ENCODE results near the gene NR2C1.
A peak's percentile ranks its signal among the peaks of the same experiment; 100 is the strongest.

NR2C1 gene

DNA sequence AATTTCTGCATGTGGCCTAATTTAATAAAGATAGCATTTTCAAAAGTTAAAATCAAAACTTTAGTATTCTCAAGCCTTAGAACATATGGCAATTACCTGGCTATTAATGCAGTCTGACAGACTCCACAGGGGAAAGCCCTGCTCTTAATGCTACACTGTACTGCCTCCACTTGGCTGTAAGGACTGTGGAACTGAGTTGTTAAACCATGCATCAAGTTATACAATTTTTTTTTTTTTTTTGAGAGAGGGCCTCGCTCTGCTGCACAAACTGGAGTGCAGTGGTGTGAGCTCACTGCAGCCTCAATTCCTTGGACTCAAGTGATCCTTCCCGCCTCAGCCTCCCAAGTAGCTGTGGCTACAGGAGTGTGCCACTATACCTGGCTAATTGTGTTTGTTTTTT is 50.9 kb downstream of the NR2C1 start:
- H3K27ac ChIP-seq = no peak overlapping the region
- no peak for TF ChIP-seq ZFX (IDR thresholded peaks at IDR 0.05)
- TF ChIP-seq CTCF (conservative IDR thresholded peaks at IDR 0.05) = no peak

GRCh38 chr12:95017482-95017881 is 55.9 kb downstream of the NR2C1 start:
- TF ChIP-seq ZFX (IDR thresholded peaks at IDR 0.05) (no peak), CTCF (conservative IDR thresholded peaks at IDR 0.05) (no peak)
- H3K27ac ChIP-seq = no peak overlapping the region

DNA sequence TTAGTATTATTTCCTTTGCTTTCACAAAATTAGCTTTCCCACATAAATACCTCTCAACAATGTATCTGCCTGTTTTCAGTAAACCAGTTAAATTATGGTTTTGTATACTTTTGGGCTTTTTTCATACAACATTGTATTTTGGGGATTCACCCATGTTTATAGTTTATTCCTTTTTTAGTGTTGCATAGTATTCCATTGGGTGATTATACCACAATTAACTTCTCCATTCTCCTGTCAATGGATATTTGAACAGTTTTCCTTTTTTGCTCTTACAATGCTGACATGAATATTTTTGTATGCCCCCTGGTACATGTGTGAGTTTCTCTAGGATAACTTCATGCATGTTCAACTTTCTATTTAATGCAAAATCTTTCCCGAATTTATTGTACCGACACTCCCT is 57.3 kb downstream of the NR2C1 start:
- H3K27ac ChIP-seq = no peak overlapping the region
- TF ChIP-seq CTCF (conservative IDR thresholded peaks at IDR 0.05) (no peak), ZFX (IDR thresholded peaks at IDR 0.05) (no peak)

- TF ChIP-seq CTCF (conservative IDR thresholded peaks at IDR 0.05) = no peak
- no peak for TF ChIP-seq ZFX (IDR thresholded peaks at IDR 0.05)
- H3K27ac ChIP-seq = no peak overlapping the region
Observed at GRCh38 chr12:95014554-95014953, 58.9 kb downstream of the NR2C1 start.

- TF ChIP-seq CTCF (conservative IDR thresholded peaks at IDR 0.05) (no peak), ZFX (IDR thresholded peaks at IDR 0.05) (no peak)
- no peak overlapping the region for H3K27ac ChIP-seq
Observed at GRCh38 chr12:95006206-95006605, 67.2 kb downstream of the NR2C1 start.

- H3K27ac ChIP-seq = no peak overlapping the region
Observed at GRCh38 chr12:95004610-95005009, 68.8 kb downstream of the NR2C1 start.

DNA sequence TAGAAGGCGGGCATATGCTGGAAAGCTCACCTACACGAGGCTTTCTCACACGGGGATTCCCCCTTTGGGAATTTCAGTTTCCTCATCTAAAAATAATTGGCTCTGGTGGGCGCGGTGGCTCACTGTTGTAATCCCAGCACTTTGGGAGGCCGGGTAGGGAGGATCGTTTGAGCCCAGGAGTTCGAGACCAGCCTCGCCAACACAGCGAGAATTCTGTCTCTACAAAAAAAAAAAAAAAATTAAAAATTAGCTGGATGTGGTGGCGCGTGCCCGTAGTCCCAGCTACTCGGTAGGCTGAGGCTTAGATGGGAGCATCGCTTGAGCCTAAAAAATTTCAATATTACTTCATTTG is 69.5 kb downstream of the NR2C1 start:
- TF ChIP-seq ZFX (IDR thresholded peaks at IDR 0.05) = no peak
- TF ChIP-seq CTCF (conservative IDR thresholded peaks at IDR 0.05) = no peak
- H3K27ac ChIP-seq = peak overlapping the region; percentile 87

More at GRCh38 chr12:95004610-95005009, 68.8 kb downstream of the NR2C1 start:
- TF ChIP-seq ZFX (IDR thresholded peaks at IDR 0.05) (no peak), CTCF (conservative IDR thresholded peaks at IDR 0.05) (no peak)

Data from C4-2B (cell line).